GM13976 (cell line): ENCODE results near the gene KNDC1.

Source experiments
- DNase-seq: peaks from one replicate; pipeline ENCODE4 v3.0.0; 2012; ENCODE audit warnings: low spot score
- CTCF ChIP-seq: IDR thresholded peaks from 2 replicates; pipeline ENCODE4 v1.5.1; 2012; ENCODE audit warnings: borderline replicate concordance, mild to moderate bottlenecking; ENCODE audit not compliant: insufficient read depth; ENCODE audit errors: extremely low read depth, missing control alignments, control extremely low read depth
- in situ Hi-C: fragments of 300-500 bp; cut with MboI; formaldehyde crosslinking; loops from one replicate; pipeline ENCODE4 v1.12.0; 2022; ENCODE audit warnings: low sequenced_read_pairs, mixed read lengths, inconsistent platforms; ENCODE audit not compliant: unreplicated experiment

Gene KNDC1

GRCh38 chr10:133126431-133127290 is 33.4 kb upstream of the KNDC1 start:
- in situ Hi-C loops = no loop called here

GRCh38 chr10:133127291-133128125 is 32.5 kb upstream of the KNDC1 start:
- TF ChIP-seq CTCF = no peak
- in situ Hi-C loops = no loop called here
- no peak for DNase-seq

More at GRCh38 chr10:133126431-133127290, 33.4 kb upstream of the KNDC1 start:
- DNase-seq = no peak
- no peak for TF ChIP-seq CTCF

GRCh38 chr10:133128126-133129070 is 31.6 kb upstream of the KNDC1 start:
- no peak for DNase-seq
- no peak for TF ChIP-seq CTCF
- in situ Hi-C loops = no loop called here

DNA sequence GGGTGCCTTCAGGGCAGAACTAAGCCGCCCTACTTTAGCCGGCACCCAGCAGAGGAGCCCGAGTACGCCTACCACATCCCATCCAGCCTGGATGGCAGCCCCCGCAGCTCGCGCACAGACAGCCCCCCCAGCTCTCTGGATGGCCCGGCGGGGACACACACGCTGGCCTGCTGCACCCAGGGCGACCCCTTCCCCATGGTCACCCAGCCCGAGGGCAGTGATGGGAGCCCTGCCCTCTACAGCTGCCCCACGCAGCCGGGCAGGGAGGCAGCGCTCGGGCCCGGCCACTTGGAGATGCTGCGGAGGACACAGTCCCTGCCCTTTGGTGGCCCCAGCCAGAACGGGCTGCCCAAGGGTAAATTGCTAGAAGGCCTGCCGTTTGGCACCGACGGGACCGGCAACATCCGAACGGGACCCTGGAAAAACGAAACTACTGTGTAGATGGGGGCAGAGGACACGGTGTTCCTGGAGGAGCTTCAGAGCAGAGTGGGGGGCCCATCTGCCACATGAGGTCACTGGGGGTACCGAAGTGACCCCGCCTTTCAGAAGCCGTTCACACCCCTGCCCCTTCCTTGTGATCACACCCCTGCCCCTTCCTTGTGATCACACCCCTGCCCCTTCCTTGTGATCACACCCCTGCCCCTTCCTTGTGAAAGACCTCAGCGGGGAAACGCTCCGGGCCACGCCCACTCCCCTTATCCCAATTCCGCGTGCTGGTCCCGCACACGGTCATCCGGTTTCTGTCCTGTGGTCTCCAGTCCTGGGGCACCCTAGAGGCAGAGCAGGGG is 30.8 kb upstream of the KNDC1 start:
- no peak for TF ChIP-seq CTCF
- in situ Hi-C loops = no loop called here
- no peak for DNase-seq

DNA sequence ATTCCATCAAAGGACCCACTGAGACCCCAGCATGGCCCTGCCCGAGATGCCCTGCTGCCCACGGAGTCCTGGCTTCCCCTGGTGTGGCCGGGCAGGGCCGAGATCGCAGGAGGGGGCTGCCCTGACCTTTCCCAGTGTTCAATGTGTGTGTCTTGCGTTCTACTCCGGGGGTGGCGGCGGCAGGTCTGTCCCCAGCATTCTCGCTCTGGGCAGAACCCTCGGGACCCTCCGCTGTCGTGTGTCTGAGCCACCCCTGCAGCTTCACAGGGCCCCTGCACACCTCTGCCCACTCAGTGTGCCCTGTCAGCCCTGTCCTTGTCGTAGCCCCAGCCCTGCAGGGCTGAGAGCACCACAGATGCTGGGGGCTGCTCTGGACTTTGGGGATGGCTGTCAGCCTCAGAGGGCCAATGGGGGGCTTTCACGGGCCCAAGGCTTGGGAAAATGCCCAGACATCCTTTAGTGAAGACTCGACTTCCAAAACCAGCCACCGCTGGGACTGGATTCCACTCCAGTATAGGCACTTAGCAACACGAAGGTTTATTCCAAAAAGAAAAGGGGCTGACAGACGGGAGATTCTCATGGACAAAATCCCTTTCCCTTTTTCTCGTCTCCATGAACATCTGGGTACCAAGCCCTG is 30.0 kb upstream of the KNDC1 start:
- no peak for TF ChIP-seq CTCF
- no peak for DNase-seq
- in situ Hi-C loops = no loop called here
